H1 (cell line): ENCODE data around the gene UGT1A6.

Experiments
- CEBPB ChIP-seq: IDR thresholded peaks from 2 replicates; pipeline ENCODE4 v1.6.1; 2012; ENCODE audit warnings: low read depth, low read length
- JUND ChIP-seq: IDR thresholded peaks from 2 replicates; pipeline ENCODE4 v1.6.1; 2011; ENCODE audit warnings: mild to moderate bottlenecking, improper control_type of control experiment, low read length
- KDM1A ChIP-seq: fragments of 200-600, 300-600 bp; sonication (generic); IDR thresholded peaks from 2 replicates; pipeline ENCODE4 v1.7.1; 2016; ENCODE audit warnings: mild to moderate bottlenecking, low read length, borderline replicate concordance
- POLR2A ChIP-seq, 2 experiments: IDR thresholded peaks; 1 replicate in 1 of 2; 2 replicates in 1 of 2; pipeline ENCODE4 v1.6.1; 2011; ENCODE audit warnings: low read depth in 2 of 2, low read length in 2 of 2, mild to moderate bottlenecking in 2 of 2; ENCODE audit errors: control extremely low read depth in 1 of 2
- POLR2AphosphoS5 ChIP-seq: IDR thresholded peaks from 2 replicates; pipeline ENCODE4 v1.6.1; 2011; ENCODE audit warnings: low read depth, low read length
- RAD21 ChIP-seq, 2 experiments: IDR thresholded peaks in 1 of 2; conservative IDR thresholded peaks in 1 of 2; 2 replicates each; pipeline ENCODE4 v1.6.1; 2011; ENCODE audit warnings: low read depth in 2 of 2, low read length in 2 of 2, improper control_type of control experiment in 1 of 2, inconsistent platforms in 1 of 2, mild to moderate bottlenecking in 1 of 2, moderate library complexity in 1 of 2
- RFX5 ChIP-seq: IDR thresholded peaks from 2 replicates; pipeline ENCODE4 v1.6.1; 2011; ENCODE audit warnings: low read depth, low read length, improper control_type of control experiment, borderline replicate concordance
- SP2 ChIP-seq: IDR thresholded peaks from 2 replicates; pipeline ENCODE4 v1.6.1; 2012; ENCODE audit warnings: mild to moderate bottlenecking, low read length, inconsistent platforms
- YY1 ChIP-seq: IDR thresholded peaks from 2 replicates; pipeline ENCODE4 v1.6.1; 2011; ENCODE audit warnings: low read depth, mild to moderate bottlenecking, low read length
- TF ChIP-seq, protein P1 (sequence below), 3 experiments: IDR thresholded peaks; 1 replicate in 2 of 3; 2 replicates in 1 of 3; pipeline versions ENCODE4 v1.5.1 to v1.6.1; 2011; ENCODE audit warnings: low read length in 3 of 3, mild to moderate bottlenecking in 3 of 3, inconsistent platforms in 2 of 3, low read depth in 1 of 3, moderate library complexity in 1 of 3; ENCODE audit not compliant: insufficient read depth in 1 of 3; ENCODE audit errors: control extremely low read depth in 1 of 3
- TF ChIP-seq, protein P2 (sequence below): IDR thresholded peaks from 2 replicates; pipeline ENCODE4 v1.6.1; 2012; ENCODE audit warnings: inconsistent platforms

DNA sequence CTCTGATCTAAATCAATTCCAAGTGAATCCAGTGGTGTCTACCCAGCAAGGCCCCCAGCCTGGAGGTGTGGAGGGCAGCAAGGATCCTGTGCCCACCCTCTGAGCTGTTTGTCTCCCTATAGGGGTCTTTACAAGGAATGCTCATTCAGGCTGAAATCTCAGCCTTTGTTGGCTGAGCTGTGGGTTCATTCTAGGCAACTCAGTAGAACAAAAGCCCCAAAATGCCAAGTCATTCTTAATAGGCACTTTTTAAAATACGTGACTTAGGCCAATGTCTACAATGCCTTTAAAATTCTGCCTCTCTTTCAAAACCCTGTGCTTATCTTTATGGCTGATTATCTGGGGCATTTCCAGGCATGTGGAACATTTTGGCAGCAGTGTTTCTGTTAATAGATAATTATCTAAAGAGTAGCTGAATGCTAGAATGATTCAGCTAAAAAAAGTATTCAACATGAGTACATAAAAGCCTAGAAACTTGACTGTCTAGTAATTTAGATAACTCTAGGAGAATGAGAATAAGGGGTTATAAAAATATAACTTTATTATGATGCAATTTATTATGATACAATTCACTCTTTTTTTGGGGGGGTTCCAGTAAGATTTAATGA lies 7.4 kb downstream of the UGT1A6 start:
- TF ChIP-seq RFX5 (no peak), JUND (no peak), RAD21 (IDR thresholded peaks at IDR 0.05 in 1 of 2, conservative IDR thresholded peaks at IDR 0.05 in 1 of 2; ENCODE audit: low read depth in 2 of 2, low read length in 2 of 2) (no peak), POLR2AphosphoS5 (no peak), KDM1A (no peak), CEBPB (no peak), POLR2A (IDR thresholded peaks at IDR 0.05; ENCODE audit: control extremely low read depth in 1 of 2, low read depth in 2 of 2, low read length in 2 of 2) (no peak), SP2 (no peak), YY1 (no peak)
- TF ChIP-seq, protein P1, sequence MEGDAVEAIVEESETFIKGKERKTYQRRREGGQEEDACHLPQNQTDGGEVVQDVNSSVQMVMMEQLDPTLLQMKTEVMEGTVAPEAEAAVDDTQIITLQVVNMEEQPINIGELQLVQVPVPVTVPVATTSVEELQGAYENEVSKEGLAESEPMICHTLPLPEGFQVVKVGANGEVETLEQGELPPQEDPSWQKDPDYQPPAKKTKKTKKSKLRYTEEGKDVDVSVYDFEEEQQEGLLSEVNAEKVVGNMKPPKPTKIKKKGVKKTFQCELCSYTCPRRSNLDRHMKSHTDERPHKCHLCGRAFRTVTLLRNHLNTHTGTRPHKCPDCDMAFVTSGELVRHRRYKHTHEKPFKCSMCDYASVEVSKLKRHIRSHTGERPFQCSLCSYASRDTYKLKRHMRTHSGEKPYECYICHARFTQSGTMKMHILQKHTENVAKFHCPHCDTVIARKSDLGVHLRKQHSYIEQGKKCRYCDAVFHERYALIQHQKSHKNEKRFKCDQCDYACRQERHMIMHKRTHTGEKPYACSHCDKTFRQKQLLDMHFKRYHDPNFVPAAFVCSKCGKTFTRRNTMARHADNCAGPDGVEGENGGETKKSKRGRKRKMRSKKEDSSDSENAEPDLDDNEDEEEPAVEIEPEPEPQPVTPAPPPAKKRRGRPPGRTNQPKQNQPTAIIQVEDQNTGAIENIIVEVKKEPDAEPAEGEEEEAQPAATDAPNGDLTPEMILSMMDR (IDR thresholded peaks at IDR 0.05; ENCODE audit: control extremely low read depth in 1 of 3, insufficient read depth in 1 of 3, low read depth in 1 of 3, low read length in 3 of 3) = no peak
- TF ChIP-seq, protein P2, sequence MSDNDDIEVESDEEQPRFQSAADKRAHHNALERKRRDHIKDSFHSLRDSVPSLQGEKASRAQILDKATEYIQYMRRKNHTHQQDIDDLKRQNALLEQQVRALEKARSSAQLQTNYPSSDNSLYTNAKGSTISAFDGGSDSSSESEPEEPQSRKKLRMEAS = no peak
